ENCODE measurements around the gene PTPRG. TPM values are rescaled to one million over a fixed set of nuclear protein-coding genes. Genes with fewer than 3 reads are reported as not detected.

PTPRG gene
- total RNA-seq, 4 donors from 2014 or later, result 33.5 to 56.6 (median 46.9) TPM

DNA sequence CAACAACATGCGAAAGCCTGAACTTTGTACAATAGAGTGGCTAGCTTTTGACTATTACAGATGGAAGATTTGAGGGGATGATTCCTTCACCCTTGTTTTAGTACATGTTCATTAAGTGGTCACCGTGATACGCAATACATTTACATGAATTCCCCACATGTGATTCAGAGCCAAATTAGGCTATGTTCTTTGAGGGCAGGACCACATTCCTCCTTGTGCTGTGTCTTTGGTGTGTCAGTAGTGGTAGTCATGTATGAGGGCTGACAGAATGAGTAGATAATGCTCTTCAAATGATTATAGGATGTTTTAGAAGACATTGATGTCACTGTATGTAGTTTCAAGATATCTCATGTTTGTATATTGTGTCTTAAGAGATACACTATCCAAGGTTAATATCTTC lies 12.1 kb downstream of the PTPRG start:
- no peak for DNase-seq
- H3K27ac ChIP-seq, result no peak overlapping the region
- no peak for TF ChIP-seq POLR2A (IDR thresholded peaks at IDR 0.05)
- TF ChIP-seq, protein P1, sequence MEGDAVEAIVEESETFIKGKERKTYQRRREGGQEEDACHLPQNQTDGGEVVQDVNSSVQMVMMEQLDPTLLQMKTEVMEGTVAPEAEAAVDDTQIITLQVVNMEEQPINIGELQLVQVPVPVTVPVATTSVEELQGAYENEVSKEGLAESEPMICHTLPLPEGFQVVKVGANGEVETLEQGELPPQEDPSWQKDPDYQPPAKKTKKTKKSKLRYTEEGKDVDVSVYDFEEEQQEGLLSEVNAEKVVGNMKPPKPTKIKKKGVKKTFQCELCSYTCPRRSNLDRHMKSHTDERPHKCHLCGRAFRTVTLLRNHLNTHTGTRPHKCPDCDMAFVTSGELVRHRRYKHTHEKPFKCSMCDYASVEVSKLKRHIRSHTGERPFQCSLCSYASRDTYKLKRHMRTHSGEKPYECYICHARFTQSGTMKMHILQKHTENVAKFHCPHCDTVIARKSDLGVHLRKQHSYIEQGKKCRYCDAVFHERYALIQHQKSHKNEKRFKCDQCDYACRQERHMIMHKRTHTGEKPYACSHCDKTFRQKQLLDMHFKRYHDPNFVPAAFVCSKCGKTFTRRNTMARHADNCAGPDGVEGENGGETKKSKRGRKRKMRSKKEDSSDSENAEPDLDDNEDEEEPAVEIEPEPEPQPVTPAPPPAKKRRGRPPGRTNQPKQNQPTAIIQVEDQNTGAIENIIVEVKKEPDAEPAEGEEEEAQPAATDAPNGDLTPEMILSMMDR (IDR thresholded peaks at IDR 0.05), result no peak
- no peaks in the 10 kb centered on the region for H3K36me3 ChIP-seq
- H3K9me3 ChIP-seq, result no peaks in the 10 kb centered on the region
- H3K4me3 ChIP-seq, result no peak overlapping the region
- H3K27me3 ChIP-seq, result no peaks in the 10 kb centered on the region
- peaks cover 0 to 10% (median 0%) of the 10 kb centered on the region in 4 donors for H3K4me1 ChIP-seq

DNA sequence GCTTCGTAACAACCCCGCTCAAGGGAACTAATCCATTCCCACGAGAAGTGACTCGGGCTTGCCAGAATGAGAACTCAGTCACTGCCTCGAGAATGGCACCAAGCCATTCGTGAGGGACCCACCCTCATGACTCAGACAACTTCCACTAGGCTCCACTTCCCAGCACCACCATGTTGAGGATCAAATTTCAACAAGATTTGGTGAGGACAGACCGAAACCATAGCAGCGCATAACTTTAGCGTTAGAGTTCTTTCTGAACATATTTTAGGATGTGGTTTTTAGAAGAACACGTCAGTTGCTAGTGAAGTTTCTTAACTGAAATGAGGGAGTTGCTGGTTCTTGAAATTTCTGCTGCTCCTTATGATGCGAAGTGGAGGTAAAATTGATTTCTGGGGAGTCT lies 13.5 kb downstream of the PTPRG start:
- no peak overlapping the region for H3K4me3 ChIP-seq
- no peaks in the 10 kb centered on the region for H3K36me3 ChIP-seq
- H3K27me3 ChIP-seq, result no peaks in the 10 kb centered on the region
- H3K27ac ChIP-seq, result no peak overlapping the region
- TF ChIP-seq, protein P1 (IDR thresholded peaks at IDR 0.05), result no peak
- TF ChIP-seq POLR2A (IDR thresholded peaks at IDR 0.05), result no peak
- no peak for DNase-seq
- no peaks in the 10 kb centered on the region for H3K9me3 ChIP-seq
- peaks cover 0 to 13% (median 0%) of the 10 kb centered on the region in 4 donors for H3K4me1 ChIP-seq

DNA sequence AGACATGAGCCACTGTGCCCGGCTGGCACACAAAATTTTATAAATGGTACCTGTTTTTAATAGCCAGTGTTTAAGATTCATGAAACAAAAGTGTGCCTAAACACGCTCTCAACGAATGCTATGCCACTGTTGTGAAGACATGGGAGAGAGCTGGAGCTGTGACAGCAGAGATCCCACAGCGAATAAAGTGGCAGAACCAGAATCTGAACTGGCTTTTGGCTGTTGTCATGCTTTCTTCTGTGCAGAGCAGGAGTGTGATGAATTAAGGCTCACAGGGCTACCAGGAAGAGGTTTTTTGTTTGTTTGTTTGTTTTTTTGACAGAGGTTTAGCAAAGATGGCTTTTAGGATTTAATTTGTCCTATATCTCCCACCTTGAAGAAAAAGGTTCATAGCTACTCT lies 14.5 kb downstream of the PTPRG start:
- Histone ChIP-seq H3K4me1 (peaks cover 0 to 12% (median 0%) of the 10 kb centered on the region in 4 donors), H3K9me3 (no peaks in the 10 kb centered on the region), H3K27me3 (no peaks in the 10 kb centered on the region), H3K4me3 (no peak overlapping the region), H3K27ac (no peak overlapping the region), H3K36me3 (no peaks in the 10 kb centered on the region)
- no peak for DNase-seq
- TF ChIP-seq, protein P1 (IDR thresholded peaks at IDR 0.05), result no peak
- TF ChIP-seq POLR2A (IDR thresholded peaks at IDR 0.05), result no peak

DNA sequence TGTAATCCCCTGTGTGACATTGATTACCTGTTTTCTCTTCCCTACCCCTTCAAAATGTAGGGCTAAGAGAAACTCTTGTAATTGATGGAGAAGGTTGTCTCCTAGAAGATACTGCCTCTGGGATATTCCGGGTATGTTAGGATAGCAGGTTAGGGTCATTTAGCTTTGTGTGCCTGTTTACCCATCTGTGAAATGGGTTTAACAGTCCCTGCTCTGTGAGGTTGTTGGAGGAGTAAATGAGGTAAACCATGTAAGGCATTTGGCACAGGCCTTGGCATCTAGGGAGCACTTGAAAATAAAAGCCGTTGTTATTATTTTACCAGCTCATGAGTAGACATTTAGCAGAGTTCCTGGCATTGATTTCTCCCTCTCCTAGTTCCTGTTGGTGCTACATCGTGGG lies 16.4 kb downstream of the PTPRG start:
- H3K9me3 ChIP-seq, result no peaks in the 10 kb centered on the region
- H3K4me3 ChIP-seq, result no peak overlapping the region
- no peaks in the 10 kb centered on the region for H3K27me3 ChIP-seq
- H3K27ac ChIP-seq, result no peak overlapping the region
- no peak for DNase-seq
- H3K36me3 ChIP-seq, result no peaks in the 10 kb centered on the region
- TF ChIP-seq, protein P1 (IDR thresholded peaks at IDR 0.05), result no peak
- TF ChIP-seq POLR2A (IDR thresholded peaks at IDR 0.05), result no peak
- peaks cover 0 to 12% (median 0%) of the 10 kb centered on the region in 4 donors for H3K4me1 ChIP-seq

DNA sequence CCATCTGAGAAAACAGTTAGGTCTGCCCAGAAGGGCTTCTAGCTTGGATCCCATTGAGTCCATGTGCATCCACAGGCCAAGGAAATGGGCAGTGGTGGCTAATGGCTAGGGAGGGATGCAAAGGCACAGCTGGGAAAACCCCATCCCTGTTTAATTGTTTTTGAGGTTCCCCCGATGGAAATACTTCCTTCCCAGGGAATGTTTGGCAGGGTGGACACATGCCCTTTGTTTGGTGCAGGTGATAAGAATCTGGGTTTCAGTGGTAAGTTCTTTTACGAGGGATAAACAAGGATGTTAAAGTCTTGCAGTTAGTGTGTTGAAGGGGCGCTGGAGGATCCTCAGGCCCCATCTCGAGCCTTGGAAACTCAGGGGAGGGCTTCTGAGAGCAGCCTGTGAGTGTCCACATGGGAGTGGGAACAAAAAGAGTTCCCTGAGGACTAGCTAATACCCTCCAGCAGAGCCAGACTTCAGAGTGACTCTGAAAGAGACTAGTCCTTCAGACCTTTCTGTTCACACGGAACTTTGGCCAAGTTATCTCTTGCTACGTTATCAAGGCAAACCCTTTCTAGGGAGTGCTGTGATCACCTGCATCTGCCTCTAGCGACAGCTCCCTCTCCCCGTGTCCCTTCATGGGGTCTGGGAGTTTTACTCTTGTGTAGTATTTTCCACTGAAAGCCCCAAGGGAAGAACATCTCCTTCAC lies 17.4 kb downstream of the PTPRG start:
- no peaks in the 10 kb centered on the region for H3K36me3 ChIP-seq
- TF ChIP-seq, protein P1 (IDR thresholded peaks at IDR 0.05), result no peak
- no peak for TF ChIP-seq POLR2A (IDR thresholded peaks at IDR 0.05)
- no peak for DNase-seq
- no peaks in the 10 kb centered on the region for H3K27me3 ChIP-seq
- H3K27ac ChIP-seq, result no peak overlapping the region
- peaks cover 0 to 12% (median 0%) of the 10 kb centered on the region in 4 donors for H3K4me1 ChIP-seq
- no peaks in the 10 kb centered on the region for H3K9me3 ChIP-seq
- no peak overlapping the region for H3K4me3 ChIP-seq
